ENCODE data around the gene KRT34.
"Not testable (repeated sequence)": the region's sequence is repeated elsewhere in the genome, so short reads cannot be mapped to it uniquely, and the experiment has no call there.

Gene KRT34

GRCh38 chr17:41403404-41404023, 21.4 kb upstream of the KRT34 start:
- DNase-seq = no peak

- DNase-seq = no peak
Measured at GRCh38 chr17:41402161-41402560, 20.1 kb upstream of the KRT34 start.

- DNase-seq = no peak
Measured at GRCh38 chr17:41396996-41397660, 15.0 kb upstream of the KRT34 start, which contains the start of gene KRT31. TSS of gene KRT31 (minus strand) at chr17:41397608. CDS start at chr17:41397539, 69 bp downstream.

GRCh38 chr17:41396340-41396739, 14.2 kb upstream of the KRT34 start:
- DNase-seq = no peak

GRCh38 chr17:41395611-41396010, 13.5 kb upstream of the KRT34 start:
- DNase-seq = no peak

GRCh38 chr17:41395044-41395443, 12.9 kb upstream of the KRT34 start:
- DNase-seq = not testable (repeated sequence)

GRCh38 chr17:41394254-41394996, 12.3 kb upstream of the KRT34 start:
- no peak for DNase-seq

GRCh38 chr17:41393826-41394225, 11.7 kb upstream of the KRT34 start:
- no peak for DNase-seq

GRCh38 chr17:41393294-41393693, 11.2 kb upstream of the KRT34 start:
- DNase-seq = no peak

GRCh38 chr17:41392278-41392677, 10.2 kb upstream of the KRT34 start:
- DNase-seq = no peak

- no peak for DNase-seq
Measured at GRCh38 chr17:41391535-41391934, 9.4 kb upstream of the KRT34 start.

- no peak for DNase-seq
Measured at GRCh38 chr17:41390411-41390938, 8.4 kb upstream of the KRT34 start.

- no peak for DNase-seq
Measured at GRCh38 chr17:41387670-41388069, 5.6 kb upstream of the KRT34 start.

- DNase-seq = no peak
Measured at GRCh38 chr17:41386227-41386626, 4.1 kb upstream of the KRT34 start.

- DNase-seq = no peak
Measured at GRCh38 chr17:41383690-41384089, 1.6 kb upstream of the KRT34 start.

- DNase-seq = no peak
Measured at GRCh38 chr17:41382394-41382793, 288 bp upstream of the KRT34 start.

- DNase-seq = not testable (repeated sequence)
Measured at GRCh38 chr17:41380091-41380490, 2.0 kb downstream of the KRT34 start.

- DNase-seq = no peak
Measured at GRCh38 chr17:41377546-41377945, 4.6 kb downstream of the KRT34 start.

- no peak for DNase-seq
Measured at GRCh38 chr17:41369713-41370112, 12.4 kb downstream of the KRT34 start, which contains the start of gene KRT33B. TSS of gene KRT33B (minus strand) at chr17:41369813. CDS start at chr17:41369750, 63 bp downstream.

- DNase-seq = no peak
Measured at GRCh38 chr17:41369023-41369422, 13.1 kb downstream of the KRT34 start.

GRCh38 chr17:41367426-41368075, 14.6 kb downstream of the KRT34 start:
- DNase-seq = no peak

GRCh38 chr17:41366070-41366469, 16.0 kb downstream of the KRT34 start:
- DNase-seq = no peak

GRCh38 chr17:41363881-41364280, 18.2 kb downstream of the KRT34 start:
- DNase-seq = no peak
